ENCODE data around the gene ASPRV1. TPM values are rescaled to one million over a fixed set of nuclear protein-coding genes. Genes with fewer than 3 reads are reported as not detected.

ASPRV1 gene
- total RNA-seq, 1 experiment from 2014 or later: 1.3 TPM

GRCh38 chr2:69933254-69933828, 28.1 kb downstream of the ASPRV1 start (continued):
- TF ChIP-seq ZNF423 (CRISPR knock-in tag; IDR thresholded peaks at IDR 0.05): no peak
- no peak for TF ChIP-seq TEAD4 (CRISPR knock-in tag; IDR thresholded peaks at IDR 0.05)
- no peak for TF ChIP-seq TP53 (CRISPR knock-in tag; IDR thresholded peaks at IDR 0.05)

GRCh38 chr2:69932596-69932922, 28.9 kb downstream of the ASPRV1 start:
- DNase-seq (ENCODE audit: low spot score) (no peak), ATAC-seq (no peak)
- no peak overlapping the region for H3K4me3 Mint-ChIP-seq
- H3K27ac Mint-ChIP-seq: no peak overlapping the region
- no peaks in the 10 kb centered on the region for H3K9me3 Mint-ChIP-seq
- H3K4me1 Mint-ChIP-seq: peaks cover 15% of the 10 kb centered on the region
- ChIA-PET POLR2A (no interaction called here), CTCF (interaction anchor here (1.3 to 1.7 kb wide), 3 partner anchors 18 to 208 kb away, joined by 4 to 7 read pairs (median 4); partner anchors contain the start of gene MXD1)
- no peaks in the 10 kb centered on the region for H3K36me3 Mint-ChIP-seq
- TF ChIP-seq JAZF1 (CRISPR knock-in tag; IDR thresholded peaks at IDR 0.05) (no peak), HMGA2 (CRISPR knock-in tag; IDR thresholded peaks at IDR 0.05) (no peak), SMAD3 (CRISPR knock-in tag; IDR thresholded peaks at IDR 0.05; ENCODE audit: borderline replicate concordance) (no peak), ETV6 (CRISPR knock-in tag; IDR thresholded peaks at IDR 0.05) (no peak), ZNF138 (CRISPR knock-in tag; conservative IDR thresholded peaks at IDR 0.05) (no peak), NR1H2 (CRISPR knock-in tag; IDR thresholded peaks at IDR 0.05) (no peak), SP1 (CRISPR knock-in tag; conservative IDR thresholded peaks at IDR 0.05) (no peak), JUN (CRISPR knock-in tag; IDR thresholded peaks at IDR 0.05) (no peak), PREB (CRISPR knock-in tag; IDR thresholded peaks at IDR 0.05; ENCODE audit: borderline replicate concordance) (no peak), TEAD1 (CRISPR knock-in tag; IDR thresholded peaks at IDR 0.05) (no peak)
- H3K27me3 Mint-ChIP-seq (ENCODE audit: low read depth): no peaks in the 10 kb centered on the region

- Mint-ChIP-seq H3K27ac (peak overlapping the region; percentile 3; the same call in 1 of the 2 replicates), H3K9me3 (no peaks in the 10 kb centered on the region), H3K36me3 (no peaks in the 10 kb centered on the region), H3K27me3 (ENCODE audit: low read depth) (no peaks in the 10 kb centered on the region), H3K4me1 (peaks cover 12% of the 10 kb centered on the region), H3K4me3 (no peak overlapping the region)
- ChIA-PET POLR2A (no interaction called here), CTCF (interaction anchor here (1.3 to 1.7 kb wide), 3 partner anchors 18 to 207 kb away, joined by 4 to 7 read pairs (median 4); partner anchors contain the start of gene MXD1)
- DNase-seq (ENCODE audit: low spot score) (no peak), ATAC-seq (no peak)
- TF ChIP-seq NR3C1 (CRISPR knock-in tag; conservative IDR thresholded peaks at IDR 0.05; ENCODE audit: low read depth) (no peak), ZNF671 (CRISPR knock-in tag; IDR thresholded peaks at IDR 0.05) (no peak), FOXK1 (CRISPR knock-in tag; IDR thresholded peaks at IDR 0.05) (no peak), FOXJ3 (CRISPR knock-in tag; IDR thresholded peaks at IDR 0.05; ENCODE audit: borderline replicate concordance) (no peak), NFATC4 (CRISPR knock-in tag; IDR thresholded peaks at IDR 0.05) (no peak), ATF6 (CRISPR knock-in tag; IDR thresholded peaks at IDR 0.05) (no peak), GTF2I (CRISPR knock-in tag; conservative IDR thresholded peaks at IDR 0.05) (no peak), PRDM15 (CRISPR knock-in tag; IDR thresholded peaks at IDR 0.05) (no peak), CREB1 (CRISPR knock-in tag; IDR thresholded peaks at IDR 0.05) (no peak), OVOL2 (CRISPR knock-in tag; IDR thresholded peaks at IDR 0.05; ENCODE audit: borderline replicate concordance) (no peak), RORB (CRISPR knock-in tag; IDR thresholded peaks at IDR 0.05) (no peak), ZNF396 (CRISPR knock-in tag; IDR thresholded peaks at IDR 0.05; ENCODE audit: borderline replicate concordance) (no peak), HMGXB4 (CRISPR knock-in tag; IDR thresholded peaks at IDR 0.05) (no peak), TEAD1 (CRISPR knock-in tag; IDR thresholded peaks at IDR 0.05) (no peak), ZNF416 (CRISPR knock-in tag; IDR thresholded peaks at IDR 0.05) (no peak), SP1 (CRISPR knock-in tag; conservative IDR thresholded peaks at IDR 0.05) (no peak), HMGA2 (CRISPR knock-in tag; IDR thresholded peaks at IDR 0.05) (no peak)
Measured at GRCh38 chr2:69931832-69932595, 29.4 kb downstream of the ASPRV1 start.
